GM23248 (cell line): Measurements from ENCODE around the gene UPP1. TPM values are rescaled to one million over a fixed set of nuclear protein-coding genes. Genes with fewer than 3 reads are reported as not detected.

Experiments
- DNase-seq: peaks from one replicate; pipeline ENCODE4 v3.0.0-alpha.2; 2015
- H2AFZ ChIP-seq: fragments of 200-600 bp; sonication (generic); 2 replicates; pipeline ENCODE4 v1.6.1; 2016; ENCODE audit warnings: antibody characterized with exemption
- H3F3A ChIP-seq: fragments of 200-600 bp; sonication (generic); 2 replicates; pipeline ENCODE4 v1.6.1; 2016; ENCODE audit warnings: mild to moderate bottlenecking, antibody characterized with exemption, mixed run types; ENCODE audit not compliant: insufficient read depth
- H3K27ac ChIP-seq: fragments of 200-600 bp; sonication (generic); 2 replicates; pipeline ENCODE4 v1.5.1; 2016; ENCODE audit warnings: mild to moderate bottlenecking
- H3K27me3 ChIP-seq: fragments of 200-600 bp; sonication (generic); replicated peaks from 2 replicates; pipeline ENCODE4 v1.6.1; 2016; ENCODE audit warnings: mild to moderate bottlenecking; ENCODE audit not compliant: insufficient read depth
- H3K36me3 ChIP-seq: fragments of 200-600 bp; sonication (generic); 2 replicates; pipeline ENCODE4 v1.6.1; 2016; ENCODE audit warnings: low read depth, mild to moderate bottlenecking
- H3K4me1 ChIP-seq: fragments of 200-600 bp; sonication (generic); 2 replicates; pipeline ENCODE4 v1.6.1; 2016; ENCODE audit warnings: mild to moderate bottlenecking; ENCODE audit not compliant: insufficient read depth
- H3K4me2 ChIP-seq: fragments of 200-600 bp; sonication (generic); one replicate; pipeline ENCODE4 v1.6.1; 2016; ENCODE audit warnings: mild to moderate bottlenecking; ENCODE audit not compliant: unreplicated experiment
- H3K4me3 ChIP-seq: fragments of 200-600 bp; sonication (generic); 2 replicates; pipeline ENCODE4 v1.5.1; 2016; ENCODE audit warnings: mild to moderate bottlenecking
- H3K79me2 ChIP-seq: fragments of 200-600 bp; sonication (generic); 2 replicates; pipeline ENCODE4 v1.6.1; 2016; ENCODE audit warnings: mild to moderate bottlenecking; ENCODE audit not compliant: insufficient read depth
- H3K9ac ChIP-seq: fragments of 200-600 bp; sonication (generic); 2 replicates; pipeline ENCODE4 v1.6.1; 2016; ENCODE audit warnings: mild to moderate bottlenecking
- H3K9me2 ChIP-seq: fragments of 200-600 bp; sonication (generic); 2 replicates; pipeline ENCODE4 v1.6.1; 2016; ENCODE audit warnings: mixed run types, mild to moderate bottlenecking, moderate library complexity; ENCODE audit not compliant: insufficient read depth
- H3K9me3 ChIP-seq: fragments of 200-600 bp; sonication (generic); one replicate; pipeline ENCODE4 v1.6.1; 2017; ENCODE audit warnings: low read depth
- H4K20me1 ChIP-seq: fragments of 200-600 bp; sonication (generic); 2 replicates; pipeline ENCODE4 v1.6.0; 2016; ENCODE audit not compliant: insufficient read depth
- EZH2 ChIP-seq: fragments of 200-600 bp; sonication (generic); IDR thresholded peaks from 2 replicates; pipeline ENCODE4 v1.6.1; 2018; ENCODE audit warnings: antibody characterized with exemption, mild to moderate bottlenecking; ENCODE audit not compliant: insufficient read depth, poor library complexity, severe bottlenecking
- EZH2phosphoT487 ChIP-seq: fragments of 200-600 bp; sonication (generic); IDR thresholded peaks from 2 replicates; pipeline ENCODE4 v1.6.1; 2018; ENCODE audit warnings: antibody characterized with exemption, moderate library complexity, mild to moderate bottlenecking, low read depth; ENCODE audit not compliant: insufficient read depth
- WGBS, 2 experiments: methylation state at CpG; one replicate each; pipeline ENCODE4 v1.1.6; 2015 to 2017; ENCODE audit warnings: low lambda C conversion rate in 2 of 2, low coverage in 1 of 2; ENCODE audit errors: missing lambda C conversion rate in 2 of 2; 5-methylcytosine and 5-hydroxymethylcytosine counted together
- in situ Hi-C: fragments of 300-500 bp; cut with MboI; formaldehyde crosslinking; loops from 2 replicates; pipeline ENCODE4 v1.15.0; 2020
- polyA plus RNA-seq: library from polyadenylated mRNA; unstranded; fragments of >200 nt; fragmentation: Nextera tagmentation; extraction: Ambion mirVana; gene quantifications from 2 replicates; pipeline ENCODE4 v1.2.1, GENCODE V29; 2016
- total RNA-seq: library from RNA; depleted of rRNA; stranded (reverse); fragments of >200 nt; shearing (Covaris generic); gene quantifications from 2 replicates; pipeline ENCODE4 v1.2.3, GENCODE V29; 2014; rRNA removed

The UPP1 gene
- total RNA-seq (12.5 and 12.9 TPM in 2 replicates), polyA plus RNA-seq (33.2 and 38.1 TPM in 2 replicates)

DNA sequence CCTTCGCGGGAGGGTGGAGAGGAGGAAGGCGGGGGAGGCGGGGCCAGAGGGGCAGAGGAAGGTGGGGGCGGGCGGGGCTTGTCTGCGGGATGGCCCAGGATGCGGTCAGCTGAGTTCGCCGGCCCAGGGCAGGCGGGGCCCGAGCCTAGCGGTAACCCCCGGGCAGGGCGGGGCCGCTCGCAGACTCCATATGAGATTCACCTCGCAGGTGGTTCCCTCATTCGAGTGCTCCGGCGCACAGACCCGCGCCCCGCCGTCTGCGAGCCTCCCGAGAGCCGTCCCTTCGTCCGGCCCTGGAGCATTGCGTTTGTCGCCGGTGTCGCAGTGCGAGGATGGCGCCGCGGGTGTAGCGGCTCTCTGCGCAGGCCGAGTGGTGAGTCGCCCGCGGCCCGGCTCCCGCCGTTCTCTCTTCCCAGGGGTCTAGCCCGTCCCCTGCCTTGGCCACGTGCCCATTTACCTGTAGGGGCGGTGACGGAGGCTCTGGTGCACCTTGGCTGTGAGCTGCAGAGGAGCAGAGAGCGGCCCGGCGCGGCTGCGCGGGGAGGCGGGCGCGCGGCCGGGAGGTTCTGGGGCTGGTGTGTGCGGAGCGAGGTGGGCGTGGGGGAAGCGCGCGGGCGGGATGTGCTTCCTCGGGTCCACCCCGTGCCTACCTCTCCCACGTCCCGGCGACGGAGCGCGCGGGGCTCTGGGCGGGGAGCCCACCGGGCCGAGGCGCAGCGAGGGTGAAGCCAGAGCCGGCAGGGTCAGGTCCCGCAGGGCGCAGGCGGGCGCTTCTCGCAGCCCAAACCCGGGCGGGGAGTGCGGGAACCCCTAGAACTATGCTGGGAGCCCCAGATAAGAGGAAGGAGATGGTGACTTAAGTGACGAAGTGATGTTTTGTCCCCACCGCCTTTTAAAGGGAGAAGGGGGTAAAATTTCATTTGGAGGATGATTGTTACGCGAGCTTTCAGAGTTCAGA is at the start of gene UPP1:
Gene UPP1, plus strand, starts transcription at position 220 of the 958 bp plus-strand sequence. CDS start 5,519 bp downstream, outside the sequence.
- peak; percentile 52 for DNase-seq
- Histone ChIP-seq H2AFZ (peak within 1 kb of the TSS; percentile 71), H3K79me2 (peaks cover 3% of the 10 kb centered on the region; the same call in 1 of the 2 replicates), H4K20me1 (no peaks in the 10 kb centered on the region), H3K4me3 (peak within 1 kb of the TSS; percentile 71), H3K27ac (peak within 1 kb of the TSS; percentile 92), H3K9ac (peak within 1 kb of the TSS; percentile 81), H3K27me3 (no peaks in the 10 kb centered on the region), H3K9me2 (no peaks in the 10 kb centered on the region), H3F3A (peaks cover 58% of the 10 kb centered on the region), H3K4me1 (peaks cover 43% of the 10 kb centered on the region), H3K9me3 (no peaks in the 10 kb centered on the region), H3K4me2 (peak within 1 kb of the TSS; percentile 89), H3K36me3 (peaks cover 21% of the 10 kb centered on the region; the same call in 1 of the 2 replicates)
- TF ChIP-seq EZH2 (no peak), EZH2phosphoT487 (no peak)
- in situ Hi-C loops, result loop anchor here (10.0 kb wide), 1 partner anchor 105 kb away; no protein-coding TSS in a partner anchor
- WGBS, 2 experiments, result 6 to 8% methylated on average over 50 to 85 of the region's 96 CpGs

DNA sequence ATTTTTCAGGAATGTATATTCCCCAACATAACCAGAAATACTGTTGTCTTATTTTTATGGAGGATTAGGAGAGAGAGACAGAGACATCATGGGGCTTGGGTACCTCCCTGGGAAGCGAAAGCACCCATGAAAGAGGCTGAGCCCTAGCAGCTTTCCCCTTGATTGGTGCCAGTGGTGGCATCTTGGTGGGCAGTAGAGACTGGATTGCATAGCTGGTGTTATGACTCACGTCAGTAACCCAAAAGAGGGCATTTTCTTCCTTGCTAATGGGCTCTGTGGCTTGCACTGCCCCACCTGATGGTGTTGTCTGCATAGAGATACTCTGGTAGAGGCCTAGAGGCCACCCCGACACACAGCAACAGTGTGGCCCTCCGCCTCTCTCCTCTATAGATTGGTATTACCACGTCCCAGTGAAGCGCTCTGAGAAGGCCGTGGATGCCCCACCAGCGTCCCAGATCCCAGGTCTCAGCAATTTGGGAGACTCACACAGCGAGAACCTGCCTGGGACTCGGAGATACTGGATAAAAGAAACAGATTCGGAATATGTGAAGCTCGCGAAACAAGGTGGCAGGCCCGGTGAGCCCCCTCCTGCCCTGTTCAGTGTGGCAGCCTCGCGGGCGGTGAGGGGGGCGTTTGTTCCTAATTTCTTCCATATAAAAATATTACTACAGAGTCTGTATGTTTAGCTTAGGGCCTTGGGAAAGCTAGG is 48.0 kb upstream of the UPP1 start:
- Histone ChIP-seq H3F3A (peaks cover 19% of the 10 kb centered on the region), H3K27me3 (0 out of 2 replicates have a peak, but pooled peaks cover 6% of the 10 kb centered on the region), H3K9me2 (no peaks in the 10 kb centered on the region), H4K20me1 (no peaks in the 10 kb centered on the region), H3K79me2 (no peaks in the 10 kb centered on the region), H3K9ac (no peak overlapping the region), H2AFZ (peak overlapping the region; percentile 40; the same call in 1 of the 2 replicates), H3K36me3 (no peaks in the 10 kb centered on the region), H3K4me1 (peaks cover 18% of the 10 kb centered on the region), H3K27ac (peak overlapping the region; percentile 72), H3K4me3 (no peak overlapping the region), H3K4me2 (peak overlapping the region; percentile 64), H3K9me3 (no peaks in the 10 kb centered on the region)
- in situ Hi-C loops, result no loop called here
- DNase-seq, result peak; percentile 16
- no peak for TF ChIP-seq EZH2phosphoT487
- no peak for TF ChIP-seq EZH2
- WGBS, 2 experiments, result 84 to 89% methylated on average over 18 of the region's 18 CpGs

DNA sequence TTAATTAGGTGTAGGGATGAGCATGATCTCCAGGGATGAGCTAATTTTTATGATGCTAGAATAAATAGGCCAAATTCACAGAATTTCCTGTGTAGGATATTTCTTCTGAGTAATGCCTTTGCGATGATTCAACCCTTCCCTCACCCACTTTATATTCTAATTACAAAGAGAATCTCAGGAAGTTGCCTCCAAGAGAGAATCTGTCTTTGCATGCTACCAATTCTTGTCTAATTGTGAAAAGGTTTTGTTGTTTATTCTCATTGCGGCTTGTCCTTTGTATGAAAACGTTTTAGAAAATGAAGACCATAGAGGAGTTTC is 47.5 kb upstream of the UPP1 start:
- Histone ChIP-seq H3K4me1 (peaks cover 18% of the 10 kb centered on the region), H3K9me2 (no peaks in the 10 kb centered on the region), H3K9me3 (no peaks in the 10 kb centered on the region), H3F3A (peaks cover 19% of the 10 kb centered on the region), H3K4me3 (peak overlapping the region; percentile 41), H2AFZ (peak overlapping the region; percentile 40), H3K9ac (peak overlapping the region; percentile 20; the same call in 1 of the 2 replicates), H3K36me3 (no peaks in the 10 kb centered on the region), H3K27ac (peak overlapping the region; percentile 72), H3K4me2 (peak overlapping the region; percentile 64), H4K20me1 (no peaks in the 10 kb centered on the region), H3K79me2 (no peaks in the 10 kb centered on the region), H3K27me3 (0 out of 2 replicates have a peak, but pooled peaks cover under 1% of the 10 kb centered on the region)
- in situ Hi-C loops, result no loop called here
- 17 to 20% methylated on average over 3 of the region's 3 CpGs for WGBS, 2 experiments
- no peak for TF ChIP-seq EZH2phosphoT487
- TF ChIP-seq EZH2, result no peak
- DNase-seq, result peak; percentile 81

DNA sequence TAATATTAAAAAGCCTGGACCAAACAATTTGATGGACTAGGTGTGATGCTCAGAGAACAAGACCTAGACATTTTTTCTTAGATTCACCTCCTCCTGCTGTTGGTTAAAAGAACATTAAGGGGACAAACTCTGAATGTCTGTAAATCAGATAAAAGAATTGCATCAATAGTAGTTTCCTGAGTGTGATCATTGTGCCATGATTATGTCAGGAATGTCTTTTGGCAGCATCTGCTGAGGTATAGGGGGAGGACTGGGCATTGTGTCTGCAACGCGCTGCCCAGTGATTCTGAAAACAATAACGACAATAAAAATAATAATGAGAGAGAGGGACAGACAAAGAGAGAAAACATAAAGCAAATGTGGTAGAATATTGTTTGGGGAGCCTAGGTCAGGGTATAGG is 46.8 kb upstream of the UPP1 start:
- H2AFZ ChIP-seq, result peak overlapping the region; percentile 40
- H3K36me3 ChIP-seq, result no peaks in the 10 kb centered on the region
- 52 to 68% methylated on average over 3 of the region's 3 CpGs for WGBS, 2 experiments
- H3K79me2 ChIP-seq, result no peaks in the 10 kb centered on the region
- in situ Hi-C loops, result no loop called here
- H3K4me1 ChIP-seq, result peaks cover 18% of the 10 kb centered on the region
- no peaks in the 10 kb centered on the region for H3K27me3 ChIP-seq
- H4K20me1 ChIP-seq, result no peaks in the 10 kb centered on the region
- peak overlapping the region; percentile 20 for H3K9ac ChIP-seq
- H3K4me3 ChIP-seq, result peak overlapping the region; percentile 41
- H3K27ac ChIP-seq, result peak overlapping the region; percentile 72
- no peaks in the 10 kb centered on the region for H3K9me3 ChIP-seq
- peak; percentile 52 for DNase-seq
- H3F3A ChIP-seq, result peaks cover 19% of the 10 kb centered on the region
- H3K9me2 ChIP-seq, result no peaks in the 10 kb centered on the region
- no peak for TF ChIP-seq EZH2
- peak overlapping the region; percentile 64 for H3K4me2 ChIP-seq
